HCT116 (cell line): ENCODE results near the gene ARL6IP4. TPM values are rescaled to one million over a fixed set of nuclear protein-coding genes. Genes with fewer than 3 reads are reported as not detected.

Experiments
- ATAC-seq: fragments of 200-7000 bp; cut with Tn5 transposase; 2 replicates; pipeline ENCODE4 v1.9.1; 2020; ENCODE audit warnings: mild to moderate bottlenecking, moderate library complexity
- BruUV-seq: library from RNA; stranded (reverse); fragments of 400-500 nt; replicated peaks from 2 replicates; lab custom pipeline; 2021; lab: Mats Ljungman, UMichigan
- CTCF ChIA-PET: fragments of 300-600 bp; sonication (Branson Sonifier 250); formaldehyde crosslinking; loops from one replicate; lab custom pipeline; 2021; ENCODE audit warnings: antibody characterized with exemption; lab: Charles Lee
- POLR2A ChIA-PET: fragments of 300-600, 350-600 bp; sonication (Branson Sonifier 250); formaldehyde crosslinking; loops from one replicate; lab custom pipeline; 2021; ENCODE audit warnings: antibody characterized with exemption; lab: Charles Lee
- RAD21 ChIA-PET, 2 experiments: fragments of 300-600 bp; sonication (Branson Sonifier 250); formaldehyde crosslinking; loops; one replicate each; lab custom pipeline; 2023; ENCODE audit warnings: low total read pairs in 2 of 2; ENCODE audit not compliant: uncharacterized antibody in 2 of 2, unreplicated experiment in 2 of 2, low non-redundant PET in 1 of 2; lab: Charles Lee
- DNase-seq: peaks from one replicate; pipeline ENCODE4 v3.0.0-alpha.2; 2010; ENCODE audit warnings: low read depth, low spot score
- H2AFZ ChIP-seq: fragments of 200-600 bp; shearing (Covaris generic), sonication (generic); 2 replicates; pipeline ENCODE4 v1.6.1; 2017; ENCODE audit warnings: low read depth, mixed run types, mixed read lengths, antibody characterized with exemption, low read length; ENCODE audit not compliant: poor library complexity, severe bottlenecking
- H3K27ac ChIP-seq: 2 replicates; pipeline ENCODE4 v1.5.1; 2012; ENCODE audit warnings: low read depth, low read length
- H3K27me3 ChIP-seq: fragments of 200-600 bp; sonication (generic); 2 replicates; pipeline ENCODE4 v1.6.1; 2016; ENCODE audit warnings: mixed run types, low read length, mixed read lengths; ENCODE audit not compliant: insufficient read depth
- H3K36me3 ChIP-seq, 2 experiments: fragments of 200-500 bp in 1 of 2; fragments of 200-600 bp in 1 of 2; sonication (Bioruptor generic) in 1 of 2; sonication (generic) in 1 of 2; 2 replicates each; pipeline versions ENCODE4 v1.5.1 to v1.6.1; 2014 to 2016; ENCODE audit warnings: low read length in 2 of 2, inconsistent platforms in 1 of 2, mixed read lengths in 1 of 2, mixed run types in 1 of 2; ENCODE audit not compliant: insufficient read depth in 2 of 2, control insufficient read depth in 1 of 2
- H3K4me1 ChIP-seq, 2 experiments: fragments of 200-600 bp in 1 of 2; sonication (generic) in 1 of 2; 2 replicates each; pipeline versions ENCODE4 v1.5.1 to v1.6.1; 2012 to 2017; ENCODE audit warnings: low read length in 2 of 2, inconsistent platforms in 1 of 2, mild to moderate bottlenecking in 1 of 2, mixed read lengths in 1 of 2, mixed run types in 1 of 2, moderate library complexity in 1 of 2; ENCODE audit not compliant: insufficient read depth in 2 of 2, control insufficient read depth in 1 of 2
- H3K4me2 ChIP-seq: fragments of 200-600 bp; sonication (generic); 2 replicates; pipeline ENCODE4 v1.6.1; 2017; ENCODE audit warnings: mixed run types, low read length, mixed read lengths
- H3K4me3 ChIP-seq, 2 experiments: fragments of 200-600 bp in 1 of 2; sonication (generic) in 1 of 2; replicated peaks in 1 of 2; 2 replicates each; pipeline ENCODE4 v1.5.1; 2011 to 2016; ENCODE audit warnings: low read length in 2 of 2, control low read depth in 1 of 2, low read depth in 1 of 2, mild to moderate bottlenecking in 1 of 2, mixed read lengths in 1 of 2, mixed run types in 1 of 2
- H3K79me2 ChIP-seq: fragments of 200-600 bp; sonication (generic); 2 replicates; pipeline ENCODE4 v1.6.1; 2017; ENCODE audit warnings: mild to moderate bottlenecking, mixed run types, low read length, moderate library complexity, mixed read lengths; ENCODE audit not compliant: insufficient read depth
- H3K9ac ChIP-seq: fragments of 200-600 bp; sonication (generic); 2 replicates; pipeline ENCODE4 v1.6.1; 2016; ENCODE audit warnings: low read length, mixed read lengths
- H3K9me2 ChIP-seq: fragments of 200-600 bp; sonication (generic), shearing (Covaris generic); 2 replicates; pipeline ENCODE4 v1.6.1; 2017; ENCODE audit warnings: mixed run types, mild to moderate bottlenecking, moderate library complexity; ENCODE audit not compliant: insufficient read depth
- H3K9me3 ChIP-seq, 2 experiments: fragments of 200-500 bp in 1 of 2; fragments of 200-600 bp in 1 of 2; sonication (Bioruptor generic) in 1 of 2; sonication (generic) in 1 of 2; 2 replicates each; pipeline ENCODE4 v1.6.1; 2014 to 2017; ENCODE audit warnings: low read length in 2 of 2, mixed read lengths in 2 of 2, inconsistent platforms in 1 of 2, low read depth in 1 of 2, mild to moderate bottlenecking in 1 of 2, mixed run types in 1 of 2, moderate library complexity in 1 of 2; ENCODE audit not compliant: control insufficient read depth in 1 of 2, insufficient read depth in 1 of 2
- H4K20me1 ChIP-seq: fragments of 200-600 bp; sonication (generic), shearing (Covaris generic); 2 replicates; pipeline ENCODE4 v1.6.1; 2017; ENCODE audit warnings: mixed run types, mild to moderate bottlenecking, moderate library complexity; ENCODE audit not compliant: insufficient read depth
- CBX3 ChIP-seq: IDR thresholded peaks from 2 replicates; pipeline ENCODE4 v1.6.1; 2012; ENCODE audit warnings: low read depth
- CEBPB ChIP-seq: IDR thresholded peaks from 2 replicates; pipeline ENCODE4 v1.6.1; 2012; ENCODE audit warnings: low read depth
- EGR1 ChIP-seq: IDR thresholded peaks from 2 replicates; pipeline ENCODE4 v1.6.1; 2012; ENCODE audit warnings: low read depth
- ELF1 ChIP-seq: IDR thresholded peaks from 2 replicates; pipeline ENCODE4 v1.6.1; 2012; ENCODE audit warnings: low read depth, borderline replicate concordance
- EZH2 ChIP-seq: fragments of 200-600 bp; sonication (generic); IDR thresholded peaks from 2 replicates; pipeline ENCODE4 v1.6.1; 2017; ENCODE audit warnings: antibody characterized with exemption, mixed run types
- EZH2phosphoT487 ChIP-seq: fragments of 200-600 bp; IDR thresholded peaks from 2 replicates; pipeline ENCODE4 v1.6.1; 2018; ENCODE audit warnings: antibody characterized with exemption, borderline replicate concordance
- JUND ChIP-seq: IDR thresholded peaks from 2 replicates; pipeline ENCODE4 v1.6.1; 2012
- POLR2A ChIP-seq: IDR thresholded peaks from 2 replicates; pipeline ENCODE4 v1.7.0; 2011; ENCODE audit warnings: borderline replicate concordance; ENCODE audit not compliant: insufficient read depth, insufficient read length; ENCODE audit errors: extremely low read depth
- POLR2AphosphoS5 ChIP-seq: IDR thresholded peaks from 2 replicates; pipeline ENCODE4 v1.6.1; 2011; ENCODE audit warnings: mild to moderate bottlenecking, low read depth, low read length, moderate library complexity
- RAD21 ChIP-seq: IDR thresholded peaks from 2 replicates; pipeline ENCODE4 v1.6.1; 2012; ENCODE audit warnings: low read depth, mild to moderate bottlenecking
- REST ChIP-seq: IDR thresholded peaks from 2 replicates; pipeline ENCODE4 v1.6.1; 2012; ENCODE audit warnings: low read depth
- SIN3A ChIP-seq: IDR thresholded peaks from 2 replicates; pipeline ENCODE4 v1.6.1; 2012; ENCODE audit warnings: low read depth
- SP1 ChIP-seq: IDR thresholded peaks from 2 replicates; pipeline ENCODE4 v1.6.1; 2012; ENCODE audit warnings: low read depth
- SRF ChIP-seq: IDR thresholded peaks from 2 replicates; pipeline ENCODE4 v1.6.1; 2012; ENCODE audit warnings: low read depth
- TCF7L2 ChIP-seq: IDR thresholded peaks from 2 replicates; pipeline ENCODE4 v1.7.0; 2011; ENCODE audit warnings: borderline replicate concordance, inconsistent platforms; ENCODE audit not compliant: insufficient read depth, insufficient read length; ENCODE audit errors: extremely low read depth
- ZFX ChIP-seq: fragments of 450-650 bp; IDR thresholded peaks from 2 replicates; pipeline ENCODE4 v1.6.1; 2017
- ZNF274 ChIP-seq: fragments of 200-500 bp; sonication (Bioruptor generic); IDR thresholded peaks from 2 replicates; pipeline ENCODE4 v1.6.1; 2014; ENCODE audit warnings: mild to moderate bottlenecking, low read depth, low read length, inconsistent platforms
- intact Hi-C: fragments of 100-400 bp; cut with micrococcal nuclease; formaldehyde crosslinking; loops from 2 replicates; pipeline ENCODE4 v1.10.0; 2022
- total RNA-seq: library from RNA; stranded (reverse); gene quantifications from one replicate; pipeline ENCODE4 v1.2.1, GENCODE V29; 2021; ENCODE audit not compliant: unreplicated experiment
- TF ChIP-seq, protein P1 (sequence below): IDR thresholded peaks from 2 replicates; pipeline ENCODE4 v1.6.1; 2011; ENCODE audit warnings: mild to moderate bottlenecking, low read length, moderate library complexity; ENCODE audit not compliant: insufficient replicate concordance; ENCODE audit errors: extremely low read depth
- TF ChIP-seq, protein P2 (sequence below): IDR thresholded peaks from 2 replicates; pipeline ENCODE4 v1.6.1; 2012

The ARL6IP4 gene
- total RNA-seq, 1 experiment from 2014 or later: 128 TPM

- ChIA-PET RAD21 (no interaction called here), CTCF (interaction anchor here (1.6 kb wide), 1 partner anchor 240 kb away, joined by 3 read pairs; no protein-coding TSS in a partner anchor), POLR2A (interaction anchor here (1.1 kb wide), 1 partner anchor 17 kb away, joined by 5 read pairs; the partner anchor contains the start of gene OGFOD2)
- no TSS peak for BruUV-seq
- Histone ChIP-seq H3K36me3 (no peaks in the 10 kb centered on the region), H2AFZ (no peak overlapping the region), H3K27ac (no peak overlapping the region), H3K4me2 (no peak overlapping the region), H3K27me3 (no peaks in the 10 kb centered on the region), H3K79me2 (no peaks in the 10 kb centered on the region), H3K9me2 (no peaks in the 10 kb centered on the region), H3K4me3 (no peak overlapping the region), H3K4me1 (no peaks in the 10 kb centered on the region), H3K9ac (no peak overlapping the region), H4K20me1 (no peaks in the 10 kb centered on the region), H3K9me3 (no peaks in the 10 kb centered on the region)
- intact Hi-C loops: no loop called here
- ATAC-seq (no peak), DNase-seq (no peak)
- TF ChIP-seq EGR1 (no peak), SIN3A (no peak), JUND (no peak), ELF1 (no peak), RAD21 (no peak), SRF (no peak), SP1 (no peak), CBX3 (no peak), ZFX (no peak), TCF7L2 (no peak), REST (no peak), ZNF274 (no peak), POLR2A (no peak), EZH2 (no peak), EZH2phosphoT487 (no peak), POLR2AphosphoS5 (no peak), CEBPB (no peak)
- TF ChIP-seq, protein P1, sequence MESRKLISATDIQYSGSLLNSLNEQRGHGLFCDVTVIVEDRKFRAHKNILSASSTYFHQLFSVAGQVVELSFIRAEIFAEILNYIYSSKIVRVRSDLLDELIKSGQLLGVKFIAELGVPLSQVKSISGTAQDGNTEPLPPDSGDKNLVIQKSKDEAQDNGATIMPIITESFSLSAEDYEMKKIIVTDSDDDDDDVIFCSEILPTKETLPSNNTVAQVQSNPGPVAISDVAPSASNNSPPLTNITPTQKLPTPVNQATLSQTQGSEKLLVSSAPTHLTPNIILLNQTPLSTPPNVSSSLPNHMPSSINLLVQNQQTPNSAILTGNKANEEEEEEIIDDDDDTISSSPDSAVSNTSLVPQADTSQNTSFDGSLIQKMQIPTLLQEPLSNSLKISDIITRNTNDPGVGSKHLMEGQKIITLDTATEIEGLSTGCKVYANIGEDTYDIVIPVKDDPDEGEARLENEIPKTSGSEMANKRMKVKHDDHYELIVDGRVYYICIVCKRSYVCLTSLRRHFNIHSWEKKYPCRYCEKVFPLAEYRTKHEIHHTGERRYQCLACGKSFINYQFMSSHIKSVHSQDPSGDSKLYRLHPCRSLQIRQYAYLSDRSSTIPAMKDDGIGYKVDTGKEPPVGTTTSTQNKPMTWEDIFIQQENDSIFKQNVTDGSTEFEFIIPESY: no peak
- TF ChIP-seq, protein P2, sequence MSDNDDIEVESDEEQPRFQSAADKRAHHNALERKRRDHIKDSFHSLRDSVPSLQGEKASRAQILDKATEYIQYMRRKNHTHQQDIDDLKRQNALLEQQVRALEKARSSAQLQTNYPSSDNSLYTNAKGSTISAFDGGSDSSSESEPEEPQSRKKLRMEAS: no peak
Observed at GRCh38 chr12:122992386-122992785, 11.9 kb downstream of the ARL6IP4 start.
